GM21447 (cell line): ENCODE measurements around the gene PDCD2L.
A peak's percentile ranks its signal among the peaks of the same experiment; 100 is the strongest.
"Not testable (repeated sequence)": the region's sequence is repeated elsewhere in the genome, so short reads cannot be mapped to it uniquely, and the experiment has no call there.

Experiments used
- ATAC-seq: cut with Tn5 transposase; IDR thresholded peaks from one replicate; pipeline ENCODE4 v1.9.1; 2021; ENCODE audit not compliant: unreplicated experiment

Gene PDCD2L

DNA sequence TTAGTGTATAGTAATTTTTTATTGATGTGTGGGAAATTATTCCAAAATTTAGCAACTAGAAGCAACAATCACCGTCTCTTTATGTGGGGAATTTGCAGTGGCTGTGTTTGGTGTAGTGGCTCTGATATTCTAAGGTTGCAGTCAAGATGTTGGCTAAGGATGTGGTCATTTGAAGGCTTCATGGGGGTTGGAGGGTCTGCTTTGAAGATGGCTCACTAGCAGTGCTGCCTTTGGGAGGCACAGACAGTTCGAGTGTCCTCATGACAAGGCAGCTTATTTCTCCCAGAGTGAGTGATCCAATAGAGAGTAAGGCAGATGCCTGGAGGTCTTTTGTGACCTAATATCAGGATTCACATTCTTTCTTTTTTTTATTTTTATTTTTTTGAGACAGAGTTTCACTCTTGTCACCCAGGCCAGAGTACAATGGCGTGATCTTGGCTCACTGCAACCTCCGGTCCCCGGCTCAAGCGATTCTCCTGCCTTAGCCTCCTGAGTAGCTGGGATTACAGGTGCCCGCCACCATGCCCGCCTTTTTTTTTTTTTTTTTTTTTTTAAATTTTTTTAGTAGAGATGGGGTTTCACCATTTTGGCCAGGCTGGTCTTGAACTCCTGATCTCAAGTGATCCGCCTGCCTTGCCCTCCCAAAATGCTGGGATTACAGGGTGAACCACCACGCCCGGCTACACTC is 30.5 kb upstream of the PDCD2L start:
- ATAC-seq, result no peak

DNA sequence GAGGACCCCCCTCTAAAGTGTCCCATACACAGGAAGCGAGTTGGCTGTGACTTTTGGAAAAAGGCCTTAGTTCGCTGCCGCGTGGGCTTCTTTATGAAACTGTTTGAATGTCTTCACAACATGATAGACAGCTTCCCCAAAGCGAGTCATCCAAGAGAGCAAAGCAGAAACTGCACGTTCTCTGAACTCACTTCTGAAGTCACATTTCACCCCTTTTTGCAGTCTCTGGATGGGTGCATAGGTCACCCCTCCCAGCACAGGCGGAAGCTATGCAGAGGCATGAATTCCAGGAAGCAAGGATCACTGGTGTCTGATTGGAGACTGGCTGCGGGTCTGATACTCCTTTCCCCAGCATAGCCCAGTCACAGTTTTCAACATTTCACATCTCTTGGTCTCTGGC is 28.6 kb upstream of the PDCD2L start:
- ATAC-seq, result no peak

DNA sequence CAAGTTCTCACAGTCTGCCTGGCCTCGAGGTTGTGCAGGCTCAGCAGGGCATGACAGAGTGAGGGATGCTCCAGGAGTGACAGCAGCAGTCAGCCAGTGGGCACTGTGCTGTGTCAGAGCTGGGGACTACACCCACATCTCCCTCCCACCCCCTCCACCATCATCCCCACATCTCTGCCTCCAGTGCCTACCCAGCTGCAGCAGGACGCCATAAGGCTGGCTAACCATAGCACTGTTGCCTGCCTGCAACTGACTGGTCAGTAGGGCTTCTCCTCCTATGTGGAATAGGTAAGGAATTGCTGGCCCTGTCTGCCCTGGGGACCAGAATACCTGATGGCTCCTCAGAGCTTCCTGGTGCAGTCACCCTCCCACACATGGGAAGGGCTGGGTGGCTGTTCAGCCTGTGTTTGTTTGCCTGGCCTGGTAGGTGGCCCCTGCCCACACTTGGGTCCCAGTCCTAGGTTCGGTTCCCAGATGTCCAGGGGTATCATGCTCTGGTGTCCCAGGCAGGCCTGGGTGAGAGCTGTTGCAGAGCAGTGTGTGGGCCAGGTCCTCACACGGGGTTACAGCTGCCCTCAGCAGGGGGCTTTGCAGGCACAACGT is 23.5 kb upstream of the PDCD2L start:
- no peak for ATAC-seq

DNA sequence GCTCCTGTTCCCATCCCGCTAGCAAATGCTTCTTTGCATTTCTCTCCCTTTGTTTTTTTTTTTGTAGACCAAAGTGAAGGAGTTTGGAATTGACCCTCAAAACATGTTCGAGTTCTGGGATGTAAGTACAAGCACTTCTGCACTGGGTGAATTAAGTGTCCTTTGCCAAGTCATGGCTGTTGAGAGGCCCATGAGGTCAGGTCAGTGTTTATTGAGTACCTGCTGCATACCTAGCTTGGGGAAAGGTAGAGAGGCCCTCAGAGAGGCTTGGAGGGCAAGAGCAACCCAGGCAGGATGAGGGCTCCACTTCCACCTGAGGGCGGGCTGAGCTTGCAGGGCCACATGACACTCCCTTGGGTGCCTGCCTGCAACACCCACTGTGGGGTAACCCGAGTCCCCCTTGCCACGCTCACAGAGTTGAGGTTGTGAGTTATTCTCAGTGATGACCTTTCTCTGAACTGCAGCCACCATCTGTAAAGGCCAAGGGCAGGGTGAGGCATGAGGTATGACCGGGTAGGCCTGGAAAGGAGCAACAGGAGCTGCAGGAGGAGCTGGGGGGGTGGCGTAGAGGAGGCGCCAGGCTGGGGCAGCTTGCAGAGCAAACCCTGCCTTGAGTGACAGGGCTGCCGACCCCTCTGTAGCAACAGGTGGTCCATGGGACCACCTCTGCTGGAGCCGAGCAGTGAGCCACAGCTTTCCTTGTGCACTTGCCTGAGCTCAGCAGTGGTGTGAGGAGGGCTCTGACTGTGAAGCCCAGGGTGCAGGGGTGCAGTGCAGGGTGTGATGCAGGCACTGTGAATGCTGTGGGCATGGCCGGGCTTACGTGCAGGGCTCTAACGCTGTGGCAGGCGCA is 22.6 kb upstream of the PDCD2L start:
- no peak for ATAC-seq

DNA sequence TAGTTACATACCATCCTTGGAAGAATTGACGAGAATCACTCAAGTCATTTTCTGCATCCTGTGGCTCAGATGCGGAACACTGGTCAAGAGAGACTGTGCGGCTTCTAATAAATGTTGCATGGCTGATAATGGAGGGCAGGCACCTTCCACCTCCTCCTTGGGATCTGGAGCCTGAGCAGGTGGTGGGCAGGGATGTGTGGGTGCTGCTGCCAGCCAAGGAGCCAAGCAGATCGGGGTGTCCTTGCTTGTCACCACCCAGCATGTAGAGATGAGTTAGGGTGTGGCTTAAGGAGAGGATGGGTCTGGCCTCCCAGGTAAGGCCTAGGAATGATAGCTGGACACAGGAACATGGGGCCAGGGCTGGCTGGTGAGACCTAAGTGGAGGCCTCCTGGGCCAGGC is 21.7 kb upstream of the PDCD2L start:
- ATAC-seq, result no peak

DNA sequence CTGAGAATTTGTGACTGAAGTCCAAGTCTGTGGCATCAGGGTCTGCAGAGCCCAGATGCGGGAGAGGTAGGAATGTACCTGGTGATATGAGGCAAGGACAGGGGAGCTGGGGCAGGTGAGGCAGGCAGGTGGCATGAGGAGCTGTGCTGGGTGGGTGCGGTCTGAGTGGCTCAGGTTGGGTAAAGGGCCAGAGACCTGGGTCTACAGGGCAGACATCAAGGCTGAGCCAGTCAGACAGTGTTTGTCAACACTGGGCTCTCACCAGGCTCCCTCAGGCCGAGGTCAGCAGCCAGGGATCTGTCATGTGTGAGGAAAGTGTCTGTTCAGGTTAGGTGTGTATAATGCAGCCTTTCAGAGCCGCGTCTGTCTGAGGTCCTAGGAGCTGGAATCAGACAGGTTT is 20.6 kb upstream of the PDCD2L start:
- ATAC-seq, result no peak

DNA sequence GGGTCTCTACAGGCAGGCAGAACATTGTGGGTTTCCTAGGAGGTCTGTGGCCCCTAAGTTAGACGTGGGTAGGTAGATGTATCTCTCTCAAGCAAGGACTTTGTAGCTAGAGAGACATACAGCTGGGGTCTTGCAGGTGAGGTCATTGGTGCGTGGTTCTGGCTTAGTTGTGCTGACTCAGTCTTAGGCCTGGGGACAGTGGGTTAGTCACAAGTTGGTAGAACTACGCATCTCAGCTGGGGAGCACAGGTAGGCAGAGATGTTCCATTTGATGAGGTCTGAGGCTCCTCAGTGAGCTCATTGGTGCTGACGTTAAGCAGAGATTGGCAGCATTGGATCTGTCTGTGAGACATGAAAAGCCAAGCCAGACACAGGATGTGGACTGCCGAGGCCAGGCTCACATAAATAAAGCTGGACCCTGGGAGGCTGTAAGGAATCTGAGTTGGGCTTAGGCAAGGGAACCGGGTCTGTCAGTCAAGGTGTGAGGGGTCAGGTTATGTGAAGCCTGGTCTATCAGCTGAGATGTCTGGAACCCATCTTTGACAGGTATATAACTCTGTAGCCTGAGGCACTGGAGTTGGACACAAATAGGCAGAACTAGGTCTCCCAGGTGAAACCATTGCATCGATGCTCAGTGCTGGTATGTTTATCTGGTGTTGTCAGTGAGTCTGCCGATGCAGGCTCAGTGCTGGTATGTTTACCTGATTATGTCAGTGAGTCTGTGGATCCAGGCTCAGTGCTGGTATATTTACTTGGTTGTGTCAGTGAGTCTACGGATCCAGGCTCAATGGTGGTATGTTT is 17.4 kb upstream of the PDCD2L start:
- no peak for ATAC-seq

DNA sequence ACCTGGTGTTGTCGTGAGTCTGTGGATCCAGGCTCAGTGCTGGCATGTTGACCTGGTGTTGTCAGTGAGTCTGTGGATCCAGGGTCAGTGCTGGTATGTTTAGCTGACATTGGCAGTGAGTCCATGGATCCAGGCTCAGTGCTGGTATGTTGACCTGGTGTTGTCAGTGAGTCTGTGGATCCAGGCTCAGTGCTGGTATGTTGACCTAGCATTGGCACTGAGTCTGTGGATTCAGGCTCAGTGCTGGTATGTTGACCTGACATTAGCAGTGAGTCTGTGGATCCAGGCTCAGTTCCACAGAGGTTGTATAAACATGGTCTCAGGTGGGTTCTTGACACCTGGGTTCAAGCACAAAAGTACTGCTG is 16.8 kb upstream of the PDCD2L start:
- ATAC-seq, result no peak

DNA sequence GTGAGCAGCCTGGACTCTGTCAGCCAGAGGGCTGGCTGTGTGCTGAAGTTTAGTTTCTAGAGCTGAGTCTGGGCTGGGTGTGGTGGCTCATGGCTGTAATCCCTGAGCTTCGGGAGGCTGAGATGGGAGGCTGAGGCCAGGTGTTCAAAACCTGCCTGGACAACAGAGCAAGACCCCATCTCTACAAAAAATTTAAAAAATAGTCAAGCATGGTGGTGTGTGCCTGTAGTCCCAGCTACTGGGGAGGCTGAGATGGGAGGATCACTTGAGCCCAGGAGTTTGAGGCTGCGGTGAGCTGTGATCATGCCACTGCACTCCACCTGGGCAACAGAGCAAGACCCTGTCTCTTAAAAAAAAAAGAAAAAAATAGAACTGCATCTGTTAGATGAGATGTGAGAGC is 15.5 kb upstream of the PDCD2L start:
- not testable (repeated sequence) for ATAC-seq

DNA sequence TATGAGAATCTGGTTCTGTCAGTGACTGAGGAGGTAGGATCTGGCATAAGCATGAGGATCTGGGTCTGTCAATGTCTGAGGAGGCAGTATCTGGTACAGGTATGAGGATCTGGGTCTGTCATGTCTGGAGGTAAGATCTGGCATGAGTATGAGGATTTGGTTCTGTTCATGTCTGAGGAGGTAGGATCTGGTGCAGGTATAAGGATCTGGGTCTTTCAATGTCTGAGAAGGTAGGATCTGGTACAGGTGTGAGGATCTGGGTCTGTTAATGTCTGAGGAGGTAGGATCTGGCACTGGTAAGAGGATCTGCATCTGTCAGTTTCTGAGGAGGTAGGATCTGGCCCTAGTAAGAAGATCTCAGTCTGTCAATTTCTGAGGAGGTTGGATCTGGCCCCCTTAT is 12.4 kb upstream of the PDCD2L start:
- no peak for ATAC-seq

DNA sequence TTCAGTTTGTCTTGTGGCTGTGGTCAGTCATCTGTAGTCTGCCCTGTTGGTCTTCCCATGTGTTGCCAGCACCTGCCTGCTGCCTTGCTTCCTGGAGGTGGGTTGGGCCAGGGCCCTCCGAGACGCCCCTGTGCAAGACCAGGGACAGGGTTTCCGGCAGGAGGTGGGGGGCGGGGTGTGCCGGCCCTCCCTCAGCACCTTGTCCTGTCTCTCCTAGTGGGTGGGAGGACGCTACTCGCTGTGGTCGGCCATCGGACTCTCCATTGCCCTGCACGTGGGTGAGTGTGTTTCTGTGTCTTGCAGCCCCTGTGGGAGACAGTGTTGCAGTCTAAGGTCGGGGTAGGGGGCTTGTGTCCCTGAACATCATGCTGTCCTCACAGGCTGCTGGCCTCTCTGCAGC is 11.2 kb upstream of the PDCD2L start:
- ATAC-seq, result no peak

DNA sequence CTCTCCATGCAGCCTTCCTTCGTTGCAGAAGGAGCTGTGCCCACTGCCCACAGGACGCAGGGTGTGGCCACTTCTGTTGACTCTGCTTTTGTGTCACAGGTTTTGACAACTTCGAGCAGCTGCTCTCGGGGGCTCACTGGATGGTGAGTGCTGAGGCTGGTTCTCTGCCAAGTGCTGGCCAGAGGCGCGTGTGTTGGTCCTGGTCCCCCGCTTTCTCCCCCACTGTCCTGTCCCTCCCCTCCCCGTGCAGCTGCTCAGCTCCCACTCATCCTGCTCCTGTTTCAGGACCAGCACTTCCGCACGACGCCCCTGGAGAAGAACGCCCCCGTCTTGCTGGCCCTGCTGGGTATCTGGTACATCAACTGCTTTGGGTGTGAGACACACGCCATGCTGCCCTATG is 10.6 kb upstream of the PDCD2L start:
- ATAC-seq, result no peak

DNA sequence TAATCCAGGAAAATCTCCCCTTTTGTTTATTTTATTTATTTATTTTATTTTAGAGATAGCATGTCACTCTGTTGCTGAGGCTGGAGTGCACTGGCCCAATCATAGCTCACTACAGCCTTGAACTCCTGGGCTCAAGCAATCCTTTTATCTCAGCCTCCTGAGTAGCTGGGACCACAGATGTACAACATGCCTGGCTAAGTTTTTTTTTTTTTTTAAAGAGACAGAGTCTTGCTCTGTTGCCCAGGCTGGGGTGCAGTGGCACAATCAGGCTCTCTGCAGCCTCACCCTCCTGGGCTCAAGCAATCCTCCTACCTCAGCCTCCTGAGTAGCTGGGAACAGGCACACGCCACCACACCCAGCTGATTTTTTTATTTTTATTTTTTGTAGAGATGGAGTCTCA is 6.3 kb upstream of the PDCD2L start:
- no peak for ATAC-seq

DNA sequence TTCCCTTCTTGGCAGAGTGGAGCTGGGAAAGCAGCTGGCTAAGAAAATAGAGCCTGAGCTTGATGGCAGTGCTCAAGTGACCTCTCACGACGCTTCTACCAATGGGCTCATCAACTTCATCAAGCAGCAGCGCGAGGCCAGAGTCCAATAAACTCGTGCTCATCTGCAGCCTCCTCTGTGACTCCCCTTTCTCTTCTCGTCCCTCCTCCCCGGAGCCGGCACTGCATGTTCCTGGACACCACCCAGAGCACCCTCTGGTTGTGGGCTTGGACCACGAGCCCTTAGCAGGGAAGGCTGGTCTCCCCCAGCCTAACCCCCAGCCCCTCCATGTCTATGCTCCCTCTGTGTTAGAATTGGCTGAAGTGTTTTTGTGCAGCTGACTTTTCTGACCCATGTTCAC is 4.3 kb upstream of the PDCD2L start:
- ATAC-seq, result no peak

DNA sequence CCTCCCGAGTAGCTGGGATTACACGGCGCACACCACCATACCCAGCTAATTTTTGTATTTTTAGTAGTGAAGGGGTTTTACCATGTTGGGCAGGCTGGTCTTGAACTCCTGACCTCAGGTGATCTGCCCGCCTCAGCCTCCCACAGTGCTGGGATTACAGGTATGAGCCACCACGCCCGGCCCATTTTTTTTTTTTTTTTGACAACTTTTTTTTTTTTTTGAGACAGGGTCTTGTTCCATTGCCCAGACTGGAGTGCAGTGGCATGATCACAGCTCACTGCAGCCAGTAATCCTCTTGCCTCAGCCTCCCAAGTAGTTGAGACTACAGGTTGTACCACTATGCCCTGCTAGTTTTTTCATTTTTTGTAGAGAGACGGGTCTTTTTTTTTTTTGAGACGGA is 3.4 kb upstream of the PDCD2L start:
- ATAC-seq, result not testable (repeated sequence)

DNA sequence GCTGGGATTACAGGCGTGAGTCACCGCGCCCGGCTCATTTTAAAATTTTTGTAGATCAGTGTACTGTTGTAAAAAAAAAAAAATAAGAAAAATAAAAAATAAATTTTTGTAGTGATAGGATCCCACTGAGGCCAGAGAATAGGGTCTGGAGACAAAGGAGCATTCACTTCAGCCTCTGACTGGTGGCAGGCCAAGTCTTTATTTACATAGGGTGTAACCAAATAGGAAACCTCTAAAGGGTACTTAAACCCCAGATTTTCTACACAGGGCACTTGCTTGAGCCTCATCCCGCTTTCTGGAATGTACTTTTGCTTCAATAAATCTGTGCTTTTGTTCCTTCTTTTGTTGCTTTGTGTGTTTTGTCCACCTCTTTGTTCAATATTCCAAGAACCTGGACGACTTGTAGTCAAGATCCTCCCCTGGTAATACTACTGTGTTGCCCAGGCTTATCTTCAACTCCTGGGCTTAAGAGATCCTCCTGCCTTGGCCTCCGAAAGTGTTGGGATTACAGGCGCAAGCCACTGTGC is 2.1 kb upstream of the PDCD2L start:
- ATAC-seq, result no peak

DNA sequence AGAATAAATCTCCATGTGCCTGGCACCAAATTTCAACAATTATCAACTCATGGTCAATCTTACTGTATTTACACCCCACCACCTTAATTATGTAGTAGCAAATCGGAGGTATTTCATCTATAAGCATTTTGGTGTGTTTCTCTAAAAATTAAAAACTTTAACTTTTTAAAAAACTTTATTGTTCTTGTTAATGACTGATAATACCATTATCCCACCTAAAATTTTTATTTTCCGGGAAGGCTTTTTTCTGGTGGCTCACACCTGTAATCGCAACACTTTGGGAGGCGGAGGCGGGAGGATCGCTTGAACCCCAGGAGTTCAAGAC is 453 bp upstream of the PDCD2L start:
- peak; percentile 17 for ATAC-seq

DNA sequence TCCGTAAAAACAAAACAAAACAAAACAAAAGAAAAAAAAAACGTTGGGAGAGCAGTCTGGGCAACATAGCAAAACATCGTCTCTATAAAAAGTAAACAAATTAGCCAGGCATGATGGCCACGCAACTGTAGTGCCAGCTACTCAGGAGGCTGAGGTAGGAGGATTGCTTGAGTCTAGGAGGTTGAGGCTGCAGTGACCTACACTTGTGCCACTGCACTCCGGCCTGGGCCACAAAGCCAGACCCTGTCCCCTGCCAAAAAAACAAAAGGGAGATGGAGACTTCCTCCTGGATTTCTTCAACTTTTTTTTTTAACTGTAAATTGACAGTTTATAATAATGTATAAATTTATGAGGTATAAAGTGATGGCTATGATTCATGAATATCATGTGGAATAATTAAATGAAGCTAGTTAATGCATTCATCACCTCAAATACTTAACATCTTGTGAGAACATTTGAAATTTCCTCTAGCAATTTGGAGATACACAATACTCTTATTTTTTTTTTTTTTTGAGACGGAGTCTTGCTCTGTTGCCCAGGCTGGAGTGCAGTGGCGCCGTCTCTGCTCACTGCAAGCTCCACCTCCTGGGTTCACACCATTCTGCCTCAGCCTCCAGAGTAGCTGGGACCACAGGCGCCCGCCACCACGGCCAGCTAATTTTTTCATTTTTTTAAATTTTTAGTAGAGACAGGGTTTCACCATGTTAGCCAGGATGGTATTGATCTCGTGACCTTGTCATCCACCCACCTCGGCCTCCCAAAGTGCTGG is 1.9 kb downstream of the PDCD2L start:
- no peak for ATAC-seq

DNA sequence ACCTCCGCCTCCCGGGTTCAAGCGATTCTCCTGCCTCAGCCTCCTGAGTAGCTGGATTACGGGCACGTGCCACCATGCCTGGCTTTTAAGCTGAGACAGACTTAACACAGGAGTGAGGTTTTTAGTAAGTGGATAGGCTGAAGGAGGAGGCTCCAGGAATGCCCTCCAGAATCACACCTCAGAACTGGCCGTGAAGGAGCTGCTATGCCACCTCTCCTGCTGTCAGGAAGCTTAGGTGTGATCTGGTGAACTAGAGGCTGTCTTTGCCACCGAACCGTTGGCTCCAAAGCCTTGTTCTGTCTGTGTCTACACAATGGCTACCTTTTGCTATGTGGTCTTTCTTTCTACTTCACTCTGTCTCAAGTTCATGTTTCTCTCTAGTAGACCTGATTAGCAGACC is 4.2 kb downstream of the PDCD2L start:
- no peak for ATAC-seq
